Measurements from ENCODE around the gene TSC1.
"Not testable (repeated sequence)": the region's sequence is repeated elsewhere in the genome, so short reads cannot be mapped to it uniquely, and the experiment has no call there.

The TSC1 gene

DNA sequence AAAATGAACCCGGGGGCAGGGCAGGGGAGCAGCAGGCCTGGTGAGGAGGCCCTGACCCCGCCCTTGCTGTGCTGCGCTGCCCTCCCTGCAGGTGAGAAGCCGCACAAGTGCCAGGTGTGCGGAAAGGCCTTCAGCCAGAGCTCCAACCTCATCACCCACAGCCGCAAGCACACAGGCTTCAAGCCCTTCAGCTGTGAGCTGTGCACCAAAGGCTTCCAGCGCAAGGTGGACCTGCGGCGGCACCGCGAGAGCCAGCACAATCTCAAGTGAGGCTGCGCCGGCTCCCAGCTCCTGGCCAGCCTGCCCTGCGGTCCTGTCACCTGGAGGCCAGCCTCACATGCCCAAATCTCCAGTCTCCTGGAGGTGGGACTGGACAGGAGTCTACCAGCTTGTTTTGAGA is 46.4 kb upstream of the TSC1 start:
- Histone ChIP-seq H3K27me3 (replicated peaks; ENCODE audit: insufficient read depth, low read length) (peaks cover 100% of the 10 kb centered on the region), H3K4me1 (ENCODE audit: low read length) (no peaks in the 10 kb centered on the region), H3F3A (ENCODE audit: insufficient read depth, low read length) (no peaks in the 10 kb centered on the region), H3K36me3 (replicated peaks; ENCODE audit: insufficient read depth, low read length) (no peaks in the 10 kb centered on the region), H2AFZ (ENCODE audit: low read length) (no peak overlapping the region), H3K27ac (ENCODE audit: low read length) (no peak overlapping the region), H3K4me2 (ENCODE audit: low read depth, low read length) (no peak overlapping the region), H3K9me2 (replicated peaks; ENCODE audit: insufficient read depth, low read length) (no peaks in the 10 kb centered on the region), H3K9me3 (replicated peaks; ENCODE audit: insufficient read depth, low read length) (no peaks in the 10 kb centered on the region), H3K4me3 (ENCODE audit: low read length) (no peak overlapping the region), H3K9ac (ENCODE audit: low read length) (no peak overlapping the region), H4K20me1 (ENCODE audit: insufficient read depth, low read length) (no peaks in the 10 kb centered on the region), H3K79me2 (ENCODE audit: low read length) (no peaks in the 10 kb centered on the region)
- DNase-seq: no peak
- TF ChIP-seq EZH2 (optimal IDR thresholded peaks at IDR 0.05; ENCODE audit: low read depth, low read length) (no peak), EZH2phosphoT487 (IDR thresholded peaks at IDR 0.05; ENCODE audit: low read length) (no peak)
- TF ChIP-seq, protein P1, sequence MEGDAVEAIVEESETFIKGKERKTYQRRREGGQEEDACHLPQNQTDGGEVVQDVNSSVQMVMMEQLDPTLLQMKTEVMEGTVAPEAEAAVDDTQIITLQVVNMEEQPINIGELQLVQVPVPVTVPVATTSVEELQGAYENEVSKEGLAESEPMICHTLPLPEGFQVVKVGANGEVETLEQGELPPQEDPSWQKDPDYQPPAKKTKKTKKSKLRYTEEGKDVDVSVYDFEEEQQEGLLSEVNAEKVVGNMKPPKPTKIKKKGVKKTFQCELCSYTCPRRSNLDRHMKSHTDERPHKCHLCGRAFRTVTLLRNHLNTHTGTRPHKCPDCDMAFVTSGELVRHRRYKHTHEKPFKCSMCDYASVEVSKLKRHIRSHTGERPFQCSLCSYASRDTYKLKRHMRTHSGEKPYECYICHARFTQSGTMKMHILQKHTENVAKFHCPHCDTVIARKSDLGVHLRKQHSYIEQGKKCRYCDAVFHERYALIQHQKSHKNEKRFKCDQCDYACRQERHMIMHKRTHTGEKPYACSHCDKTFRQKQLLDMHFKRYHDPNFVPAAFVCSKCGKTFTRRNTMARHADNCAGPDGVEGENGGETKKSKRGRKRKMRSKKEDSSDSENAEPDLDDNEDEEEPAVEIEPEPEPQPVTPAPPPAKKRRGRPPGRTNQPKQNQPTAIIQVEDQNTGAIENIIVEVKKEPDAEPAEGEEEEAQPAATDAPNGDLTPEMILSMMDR (IDR thresholded peaks at IDR 0.05; ENCODE audit: low read length): no peak

DNA sequence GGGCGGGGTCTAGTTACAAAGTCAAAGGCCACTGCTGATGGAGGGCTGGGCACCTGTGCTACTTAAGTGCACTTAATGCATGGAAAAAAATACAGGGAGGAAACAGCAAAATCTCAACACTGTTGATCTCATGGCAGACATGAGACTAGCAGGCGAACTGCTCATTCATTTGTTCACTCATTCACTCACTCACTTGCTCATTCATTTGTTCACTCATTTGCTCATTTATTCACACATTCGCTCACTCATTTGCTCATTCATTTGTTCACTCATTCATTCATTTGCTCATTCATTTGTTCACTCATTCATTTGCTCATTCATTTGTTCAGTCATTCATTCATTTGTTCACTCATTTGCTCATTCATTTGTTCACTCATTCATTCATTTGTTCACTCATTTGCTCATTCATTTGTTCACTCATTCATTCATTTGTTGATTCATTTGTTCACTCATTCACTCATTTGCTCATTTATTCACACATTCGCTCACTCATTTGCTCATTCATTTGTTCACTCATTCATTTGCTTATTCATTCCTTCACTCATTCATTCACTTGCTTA is 45.7 kb upstream of the TSC1 start:
- H3K27ac ChIP-seq (ENCODE audit: low read length); H3K9me3 ChIP-seq (replicated peaks; ENCODE audit: insufficient read depth, low read length); H3K4me3 ChIP-seq (ENCODE audit: low read length); DNase-seq; H3K9me2 ChIP-seq (replicated peaks; ENCODE audit: insufficient read depth, low read length); H3K4me1 ChIP-seq (ENCODE audit: low read length); H3K79me2 ChIP-seq (ENCODE audit: low read length); H3K9ac ChIP-seq (ENCODE audit: low read length); H3F3A ChIP-seq (ENCODE audit: insufficient read depth, low read length); H4K20me1 ChIP-seq (ENCODE audit: insufficient read depth, low read length); H2AFZ ChIP-seq (ENCODE audit: low read length); H3K4me2 ChIP-seq (ENCODE audit: low read depth, low read length); H3K36me3 ChIP-seq (replicated peaks; ENCODE audit: insufficient read depth, low read length): not testable (repeated sequence)
- H3K27me3 ChIP-seq (replicated peaks; ENCODE audit: insufficient read depth, low read length): peaks cover 100% of the 10 kb centered on the region

DNA sequence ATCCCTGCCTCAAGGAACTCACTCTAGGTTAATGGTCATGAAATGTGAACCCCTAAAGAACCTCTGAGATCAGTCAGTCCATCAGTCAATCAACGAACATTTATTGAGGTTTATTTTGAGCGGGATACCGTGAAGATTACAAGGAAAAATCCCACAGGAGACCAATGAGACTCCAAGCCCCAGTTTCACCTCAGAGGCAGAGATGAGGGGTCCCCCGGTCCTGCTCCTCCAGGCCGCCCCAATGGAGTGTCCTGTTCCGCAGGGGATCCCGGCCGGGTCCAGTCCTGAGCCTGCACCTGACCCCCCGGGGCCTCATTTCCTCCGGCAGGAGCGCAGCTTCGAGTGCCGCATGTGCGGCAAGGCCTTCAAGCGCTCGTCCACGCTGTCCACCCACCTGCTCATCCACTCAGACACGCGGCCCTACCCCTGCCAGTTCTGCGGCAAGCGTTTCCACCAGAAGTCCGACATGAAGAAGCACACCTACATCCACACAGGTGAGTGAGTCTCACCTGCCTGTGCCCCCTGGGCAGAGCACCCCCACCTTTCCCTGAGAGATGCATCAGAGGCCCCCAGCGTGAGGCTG is 45.1 kb upstream of the TSC1 start:
- TF ChIP-seq EZH2phosphoT487 (IDR thresholded peaks at IDR 0.05; ENCODE audit: low read length): no peak
- TF ChIP-seq, protein P1 (IDR thresholded peaks at IDR 0.05; ENCODE audit: low read length): no peak
- no peak for TF ChIP-seq EZH2 (optimal IDR thresholded peaks at IDR 0.05; ENCODE audit: low read depth, low read length)
- H3K9me3 ChIP-seq (replicated peaks; ENCODE audit: insufficient read depth, low read length): no peaks in the 10 kb centered on the region
- no peak for DNase-seq
- no peak overlapping the region for H3K4me2 ChIP-seq (ENCODE audit: low read depth, low read length)
- H3K79me2 ChIP-seq (ENCODE audit: low read length): no peaks in the 10 kb centered on the region
- H3K27me3 ChIP-seq (replicated peaks; ENCODE audit: insufficient read depth, low read length): peaks cover 98% of the 10 kb centered on the region
- no peaks in the 10 kb centered on the region for H4K20me1 ChIP-seq (ENCODE audit: insufficient read depth, low read length)
- no peak overlapping the region for H3K9ac ChIP-seq (ENCODE audit: low read length)
- no peaks in the 10 kb centered on the region for H3K4me1 ChIP-seq (ENCODE audit: low read length)
- H2AFZ ChIP-seq (ENCODE audit: low read length): no peak overlapping the region
- H3K36me3 ChIP-seq (replicated peaks; ENCODE audit: insufficient read depth, low read length): no peaks in the 10 kb centered on the region
- H3F3A ChIP-seq (ENCODE audit: insufficient read depth, low read length): no peaks in the 10 kb centered on the region
- H3K4me3 ChIP-seq (ENCODE audit: low read length): no peak overlapping the region
- H3K27ac ChIP-seq (ENCODE audit: low read length): no peak overlapping the region
- H3K9me2 ChIP-seq (replicated peaks; ENCODE audit: insufficient read depth, low read length): no peaks in the 10 kb centered on the region

DNA sequence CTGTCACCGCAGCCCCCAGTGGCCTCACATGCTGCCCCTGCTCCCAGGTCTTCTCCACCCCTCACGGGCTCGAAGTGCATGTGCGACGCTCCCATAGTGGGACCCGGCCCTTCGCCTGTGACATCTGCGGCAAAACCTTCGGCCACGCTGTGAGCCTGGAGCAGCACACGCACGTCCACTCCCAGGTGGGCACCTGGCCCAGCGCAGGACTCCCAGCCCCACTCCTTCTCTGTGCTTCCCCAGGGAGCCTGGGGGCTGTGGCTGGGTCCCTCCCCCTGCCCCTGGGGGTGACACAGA is 44.5 kb upstream of the TSC1 start:
- TF ChIP-seq, protein P1 (IDR thresholded peaks at IDR 0.05; ENCODE audit: low read length): no peak
- TF ChIP-seq EZH2phosphoT487 (IDR thresholded peaks at IDR 0.05; ENCODE audit: low read length) (no peak), EZH2 (optimal IDR thresholded peaks at IDR 0.05; ENCODE audit: low read depth, low read length) (no peak)
- Histone ChIP-seq H3K9me3 (replicated peaks; ENCODE audit: insufficient read depth, low read length) (no peaks in the 10 kb centered on the region), H3K79me2 (ENCODE audit: low read length) (no peaks in the 10 kb centered on the region), H3K27me3 (replicated peaks; ENCODE audit: insufficient read depth, low read length) (peaks cover 98% of the 10 kb centered on the region), H3F3A (ENCODE audit: insufficient read depth, low read length) (no peaks in the 10 kb centered on the region), H3K9me2 (replicated peaks; ENCODE audit: insufficient read depth, low read length) (no peaks in the 10 kb centered on the region), H3K4me3 (ENCODE audit: low read length) (no peak overlapping the region), H3K4me1 (ENCODE audit: low read length) (no peaks in the 10 kb centered on the region), H3K36me3 (replicated peaks; ENCODE audit: insufficient read depth, low read length) (no peaks in the 10 kb centered on the region), H4K20me1 (ENCODE audit: insufficient read depth, low read length) (no peaks in the 10 kb centered on the region), H3K4me2 (ENCODE audit: low read depth, low read length) (no peak overlapping the region), H3K9ac (ENCODE audit: low read length) (no peak overlapping the region), H2AFZ (ENCODE audit: low read length) (no peak overlapping the region), H3K27ac (ENCODE audit: low read length) (no peak overlapping the region)
- no peak for DNase-seq
